CD14-positive monocyte (primary cell): Measurements from ENCODE around the gene CC2D1A. TPM values are rescaled to one million over a fixed set of nuclear protein-coding genes. Genes with fewer than 3 reads are reported as not detected.

Source experiments
- DNase-seq, 3 donors: peaks; one replicate each; pipeline ENCODE4 v3.0.0-alpha.2; 2011 to 2022
- H2AFZ ChIP-seq: 2 replicates; pipeline ENCODE4 v1.6.0; 2012; ENCODE audit warnings: mild to moderate bottlenecking, low read depth, low read length, inconsistent platforms; ENCODE audit not compliant: insufficient read depth, poor library complexity, severe bottlenecking
- H3K27ac ChIP-seq, 2 donors: 1 replicate in 1 of 2; 2 replicates in 1 of 2; pipeline ENCODE4 v1.5.1; 2012 to 2013; ENCODE audit warnings: low read length in 2 of 2, control low read depth in 1 of 2, inconsistent platforms in 1 of 2, low read depth in 1 of 2, mild to moderate bottlenecking in 1 of 2
- H3K27me3 ChIP-seq, 2 donors: one replicate each; pipeline versions ENCODE4 v1.6.0 to v1.6.1; 2011 to 2013; ENCODE audit warnings: low read length in 2 of 2; ENCODE audit not compliant: control insufficient read depth in 2 of 2, insufficient read depth in 2 of 2
- H3K36me3 ChIP-seq, 2 donors: replicated peaks in 1 of 2; 1 replicate in 1 of 2; 2 replicates in 1 of 2; pipeline versions ENCODE4 v1.5.1 to v1.6.1; 2012 to 2013; ENCODE audit warnings: low read length in 2 of 2, control low read depth in 1 of 2, inconsistent platforms in 1 of 2, mild to moderate bottlenecking in 1 of 2; ENCODE audit not compliant: insufficient read depth in 2 of 2, control insufficient read depth in 1 of 2
- H3K4me1 ChIP-seq, 2 donors: 1 replicate in 1 of 2; 2 replicates in 1 of 2; pipeline versions ENCODE4 v1.5.1 to v1.6.1; 2012 to 2013; ENCODE audit warnings: low read length in 2 of 2, control low read depth in 1 of 2, inconsistent platforms in 1 of 2, mild to moderate bottlenecking in 1 of 2, moderate library complexity in 1 of 2; ENCODE audit not compliant: insufficient read depth in 2 of 2, control insufficient read depth in 1 of 2
- H3K4me2 ChIP-seq: replicated peaks from 2 replicates; pipeline ENCODE3; 2012; ENCODE audit warnings: low read length, moderate library complexity, mild to moderate bottlenecking; ENCODE audit not compliant: poor library complexity, severe bottlenecking; ENCODE audit errors: extremely low read depth
- H3K4me3 ChIP-seq, 3 experiments: fragments of 200-600 bp in 1 of 3; sonication (generic) in 1 of 3; replicated peaks in 1 of 3; 1 replicate in 2 of 3; 2 replicates in 1 of 3; pipeline ENCODE4 v1.5.1; 2011 to 2013; ENCODE audit warnings: low read length in 3 of 3, mild to moderate bottlenecking in 3 of 3, control low read depth in 2 of 3, low read depth in 2 of 3, inconsistent platforms in 1 of 3, moderate library complexity in 1 of 3
- H3K79me2 ChIP-seq: 2 replicates; pipeline ENCODE4 v1.6.0; 2012; ENCODE audit warnings: mild to moderate bottlenecking, control low read depth, inconsistent platforms, low read length, moderate library complexity; ENCODE audit not compliant: insufficient read depth
- H3K9ac ChIP-seq: 2 replicates; pipeline ENCODE4 v1.6.0; 2017; ENCODE audit warnings: low read length, mild to moderate bottlenecking; ENCODE audit not compliant: insufficient read depth, poor library complexity, severe bottlenecking
- H3K9me3 ChIP-seq, 2 donors: replicated peaks in 1 of 2; 1 replicate in 1 of 2; 2 replicates in 1 of 2; pipeline versions ENCODE4 v1.5.1 to v1.6.1; 2012 to 2013; ENCODE audit warnings: low read length in 2 of 2, control low read depth in 1 of 2; ENCODE audit not compliant: control insufficient read depth in 1 of 2, insufficient read depth in 1 of 2
- H4K20me1 ChIP-seq: 2 replicates; pipeline ENCODE4 v1.6.0; 2012; ENCODE audit warnings: mild to moderate bottlenecking, low read length, control low read depth, moderate library complexity; ENCODE audit not compliant: insufficient read depth
- H3K27ac Mint-ChIP-seq, 7 donors: one replicate each; pipeline ENCODE4 v1.8.0; 2020; ENCODE audit warnings: mild to moderate bottlenecking in 7 of 7, mixed read lengths in 7 of 7, moderate library complexity in 6 of 7, inconsistent platforms in 2 of 7
- H3K27me3 Mint-ChIP-seq, 3 donors: one replicate each; pipeline ENCODE4 v1.8.0; 2021 to 2022; ENCODE audit warnings: low read depth in 3 of 3, mild to moderate bottlenecking in 3 of 3, mixed read lengths in 3 of 3, moderate library complexity in 3 of 3, inconsistent platforms in 1 of 3
- H3K36me3 Mint-ChIP-seq, 2 donors: one replicate each; pipeline ENCODE4 v1.8.0; 2020; ENCODE audit warnings: mixed read lengths in 2 of 2, inconsistent platforms in 1 of 2, mild to moderate bottlenecking in 1 of 2
- H3K4me1 Mint-ChIP-seq: one replicate; pipeline ENCODE4 v1.8.0; 2020; ENCODE audit warnings: mild to moderate bottlenecking, mixed read lengths
- H3K4me3 Mint-ChIP-seq, 2 donors: one replicate each; pipeline ENCODE4 v1.8.0; 2020; ENCODE audit warnings: mild to moderate bottlenecking in 2 of 2, mixed read lengths in 2 of 2, moderate library complexity in 1 of 2
- H3K9me3 Mint-ChIP-seq, 7 donors: one replicate each; pipeline ENCODE4 v1.8.0; 2020 to 2022; ENCODE audit warnings: mixed read lengths in 7 of 7, mild to moderate bottlenecking in 6 of 7, moderate library complexity in 6 of 7, inconsistent platforms in 2 of 7
- WGBS: methylation state at CpG from one replicate; pipeline ENCODE4 v1.1.5; 2013; ENCODE audit warnings: missing lambda C conversion rate; ENCODE audit not compliant: insufficient coverage; 5-methylcytosine and 5-hydroxymethylcytosine counted together
- intact Hi-C, 2 donors: fragments of 100-400 bp; cut with micrococcal nuclease; formaldehyde crosslinking; loops; one replicate each; pipeline versions ENCODE4 v1.15.0 to v1.15.1; 2023
- polyA plus RNA-seq, 3 donors: library from polyadenylated mRNA; depleted of rRNA in 1 of 3; unstranded in 2 of 3; stranded (reverse) in 1 of 3; fragments of 300-500 nt in 2 of 3; fragments of >200 nt in 1 of 3; fragmentation: Illumina TruSeq in 2 of 3; gene quantifications; 1 replicate in 2 of 3; 2 replicates in 1 of 3; pipeline ENCODE4 v1.2.3, GENCODE V29; 2012 to 2021
- TF ChIP-seq, protein P1 (sequence below): fragments of 200-600 bp; IDR thresholded peaks from one replicate; pipeline ENCODE4 v1.8.0; 2022; ENCODE audit warnings: antibody characterized with exemption, mild to moderate bottlenecking

CC2D1A gene
- polyA plus RNA-seq, 3 donors: 4.6 to 27.0 (median 6.2) TPM

- H3K36me3 Mint-ChIP-seq: peaks cover 68 to 95% of the 10 kb centered on the region in 2 donors
- peaks cover 6 to 11% (median 8%) of the 10 kb centered on the region in 7 donors for H3K9me3 Mint-ChIP-seq
- peaks cover 15% of the 10 kb centered on the region for H3K4me1 Mint-ChIP-seq
- intact Hi-C loops: no loop called here
- TF ChIP-seq, protein P1, sequence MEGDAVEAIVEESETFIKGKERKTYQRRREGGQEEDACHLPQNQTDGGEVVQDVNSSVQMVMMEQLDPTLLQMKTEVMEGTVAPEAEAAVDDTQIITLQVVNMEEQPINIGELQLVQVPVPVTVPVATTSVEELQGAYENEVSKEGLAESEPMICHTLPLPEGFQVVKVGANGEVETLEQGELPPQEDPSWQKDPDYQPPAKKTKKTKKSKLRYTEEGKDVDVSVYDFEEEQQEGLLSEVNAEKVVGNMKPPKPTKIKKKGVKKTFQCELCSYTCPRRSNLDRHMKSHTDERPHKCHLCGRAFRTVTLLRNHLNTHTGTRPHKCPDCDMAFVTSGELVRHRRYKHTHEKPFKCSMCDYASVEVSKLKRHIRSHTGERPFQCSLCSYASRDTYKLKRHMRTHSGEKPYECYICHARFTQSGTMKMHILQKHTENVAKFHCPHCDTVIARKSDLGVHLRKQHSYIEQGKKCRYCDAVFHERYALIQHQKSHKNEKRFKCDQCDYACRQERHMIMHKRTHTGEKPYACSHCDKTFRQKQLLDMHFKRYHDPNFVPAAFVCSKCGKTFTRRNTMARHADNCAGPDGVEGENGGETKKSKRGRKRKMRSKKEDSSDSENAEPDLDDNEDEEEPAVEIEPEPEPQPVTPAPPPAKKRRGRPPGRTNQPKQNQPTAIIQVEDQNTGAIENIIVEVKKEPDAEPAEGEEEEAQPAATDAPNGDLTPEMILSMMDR: no peak
- Histone ChIP-seq H3K79me2 (no peaks in the 10 kb centered on the region), H3K4me2 (no peak overlapping the region), H2AFZ (no peak overlapping the region), H3K9me3 (peaks cover 11 to 13% of the 10 kb centered on the region in 2 donors), H3K9ac (no peak overlapping the region), H3K4me1 (peaks cover 9 to 11% of the 10 kb centered on the region in 2 donors), H3K27ac (no peak overlapping the region), H3K36me3 (peaks cover 75 to 89% of the 10 kb centered on the region in 2 donors), H3K27me3 (no peaks in the 10 kb centered on the region), H4K20me1 (no peaks in the 10 kb centered on the region), H3K4me3 (no peak overlapping the region)
- H3K4me3 Mint-ChIP-seq: peak overlapping the region in 1 of 2 donors; percentile 1
- H3K27ac Mint-ChIP-seq: peak overlapping the region in 1 of 7 donors; percentile 64
- no peaks in the 10 kb centered on the region for H3K27me3 Mint-ChIP-seq
- no peak for DNase-seq
- 97% methylated on average over 27 of the region's 28 CpGs for WGBS
These were observed 17.4 kb downstream of the CC2D1A start for GRCh38 chr19:13923194-13923987.

GRCh38 chr19:13926010-13926409 is 20.0 kb downstream of the CC2D1A start:
- H3K9me3 Mint-ChIP-seq: peaks cover 0 to 6% (median 3%) of the 10 kb centered on the region in 7 donors
- H3K4me3 Mint-ChIP-seq: no peak overlapping the region
- H3K27me3 Mint-ChIP-seq: no peaks in the 10 kb centered on the region
- H3K4me1 Mint-ChIP-seq: peaks cover 15% of the 10 kb centered on the region
- 100% methylated on average over 1 of the region's 4 CpGs for WGBS
- Histone ChIP-seq H3K27me3 (no peaks in the 10 kb centered on the region), H2AFZ (no peak overlapping the region), H3K4me3 (no peak overlapping the region), H3K36me3 (peaks cover 60 to 73% of the 10 kb centered on the region in 2 donors), H3K9me3 (peaks cover 5 to 6% of the 10 kb centered on the region in 2 donors), H3K4me2 (no peak overlapping the region), H3K9ac (no peak overlapping the region), H3K79me2 (no peaks in the 10 kb centered on the region), H3K27ac (peak overlapping the region in 1 of 2 donors; percentile 42), H3K4me1 (peaks cover 9 to 11% of the 10 kb centered on the region in 2 donors), H4K20me1 (no peaks in the 10 kb centered on the region)
- TF ChIP-seq, protein P1: no peak
- intact Hi-C loops: no loop called here
- peaks cover 55 to 84% of the 10 kb centered on the region in 2 donors for H3K36me3 Mint-ChIP-seq
- peak overlapping the region in 2 of 7 donors; percentile 70 to 76 for H3K27ac Mint-ChIP-seq
- no peak for DNase-seq
